Right lobe of liver (tissue), 4 donors: ENCODE results near the gene APLP2.

Experiments
- CTCF ChIP-seq, 4 donors: fragments of 200-600 bp in 3 of 4; fragments of 450-650 bp in 1 of 4; IDR thresholded peaks; one replicate each; pipeline versions ENCODE4 v1.5.1 to v1.8.0; 2016 to 2022; ENCODE audit warnings: antibody characterized with exemption in 4 of 4, mild to moderate bottlenecking in 2 of 4
- POLR2A ChIP-seq: fragments of 450-650 bp; IDR thresholded peaks from one replicate; pipeline ENCODE4 v1.6.1; 2017; ENCODE audit warnings: antibody characterized with exemption, mild to moderate bottlenecking
- donor health status: DM: no; HTN: no; CAD: no.
- donor health status: DM: no; HTN: no; CAD: no.
- donor health status: DM: no; HTN: yes; CAD: no.

GRCh38 chr11:130051082-130051481 lies 18.6 kb upstream of the APLP2 start:
- TF ChIP-seq POLR2A: no peak
- no peak for TF ChIP-seq CTCF (IDR thresholded peaks at IDR 0.05)
